AML-193 (cell line): Measurements from ENCODE around the gene PSORS1C1.
"Not testable (repeated sequence)": the region's sequence is repeated elsewhere in the genome, so short reads cannot be mapped to it uniquely, and the experiment has no call there.

Experiments used
- DNase-seq, 2 experiments: peaks; one replicate each; lab custom pipeline; 2025; lab: John Stamatoyannopoulos, UW

PSORS1C1 gene

DNA sequence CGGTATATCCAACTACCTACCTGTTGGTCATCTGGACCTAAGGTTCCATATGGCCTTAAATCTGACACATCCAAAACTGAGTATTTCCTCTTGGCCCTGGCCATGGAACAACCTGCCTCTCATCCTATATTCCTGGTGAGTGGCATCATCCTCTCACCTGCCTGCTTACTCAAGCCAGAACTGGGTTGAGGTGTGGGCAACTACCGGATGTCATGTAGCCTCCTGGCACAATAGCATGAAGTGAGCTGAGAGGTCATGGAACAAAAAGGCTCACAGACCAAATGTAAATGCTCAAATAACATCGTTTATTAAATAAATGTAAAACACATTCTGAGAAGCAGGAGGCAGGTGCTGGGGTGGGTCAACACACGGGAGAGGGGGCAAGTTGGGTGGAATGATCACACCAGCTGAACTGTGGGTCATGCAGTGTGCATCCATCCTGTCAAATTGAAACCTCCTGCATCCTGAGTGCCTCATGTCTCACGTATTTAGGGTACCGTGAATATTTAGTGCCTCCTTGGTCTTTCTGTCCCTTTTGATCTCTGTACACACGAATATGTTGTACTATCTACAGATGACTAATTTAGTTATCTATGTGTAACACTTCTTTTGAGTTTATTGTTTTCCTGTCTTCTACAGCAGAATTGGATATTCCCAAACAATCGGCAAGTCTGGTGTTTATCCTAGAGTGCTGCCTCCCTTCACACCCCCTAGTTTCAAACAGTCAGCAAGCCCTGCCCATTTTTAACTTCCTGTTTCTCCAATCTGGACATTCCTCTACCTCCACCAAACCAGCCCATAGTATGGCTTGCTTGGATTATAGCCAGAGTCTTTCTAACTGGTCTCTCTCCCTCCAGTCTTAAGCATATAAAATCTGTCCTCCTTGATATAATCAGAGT is 63.8 kb downstream of the PSORS1C1 start:
- no peak for DNase-seq

DNA sequence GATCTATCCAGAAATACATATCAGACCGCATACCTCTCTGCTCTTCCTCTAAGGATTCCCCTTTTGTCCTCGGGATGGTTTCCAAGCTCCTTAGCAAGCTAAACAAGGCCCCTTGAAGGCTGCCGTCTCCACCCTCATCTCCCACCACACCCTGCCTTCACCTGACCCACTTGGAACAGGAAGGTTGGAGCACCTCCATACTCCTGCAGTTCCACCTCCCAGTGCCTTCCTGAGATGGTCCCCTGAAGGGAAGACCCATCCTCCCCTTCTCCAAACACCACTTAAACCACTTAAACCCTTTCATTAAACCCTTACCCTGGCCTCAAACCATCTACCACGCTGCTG is 64.4 kb downstream of the PSORS1C1 start:
- no peak for DNase-seq

DNA sequence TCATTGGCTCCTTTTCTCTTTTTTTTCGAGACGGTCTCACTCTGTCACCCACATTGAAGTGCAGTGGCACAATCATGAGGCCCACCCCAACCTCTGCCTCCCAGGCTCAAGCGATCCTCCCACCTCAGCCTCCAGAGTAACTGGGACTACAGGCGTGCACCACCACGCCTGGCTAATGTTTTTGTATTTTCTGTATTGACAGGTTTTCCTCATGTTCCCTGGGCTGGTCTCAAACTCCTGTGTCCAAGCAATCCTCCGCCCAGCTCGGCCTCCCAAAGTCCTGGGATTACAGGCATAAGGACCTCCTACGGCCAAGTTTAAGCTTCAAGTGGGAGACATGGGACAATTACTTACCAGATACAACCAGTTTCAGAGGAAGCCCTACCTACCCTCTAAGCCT is 65.3 kb downstream of the PSORS1C1 start:
- no peak for DNase-seq

DNA sequence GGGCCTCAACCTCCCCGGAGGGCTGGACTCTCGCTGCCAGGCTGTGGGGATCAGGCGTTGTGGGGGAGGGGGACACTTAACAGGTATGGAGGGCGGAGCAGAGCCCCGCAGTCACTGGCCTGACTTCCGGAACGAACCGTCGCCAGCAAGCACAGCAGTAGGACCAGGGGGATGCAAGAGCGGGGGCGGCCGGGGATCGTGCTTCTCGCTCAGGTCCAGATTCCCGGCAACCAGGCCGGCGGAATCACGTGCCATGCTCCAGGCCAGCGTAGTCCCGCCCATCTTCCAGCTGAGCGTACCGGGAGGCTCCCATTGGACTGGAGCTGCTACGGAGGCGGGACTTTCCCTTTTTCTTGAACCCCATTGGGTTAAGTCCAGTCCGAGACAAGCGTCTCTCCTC is 65.9 kb downstream of the PSORS1C1 start:
- DNase-seq, result no peak

- not testable (repeated sequence) for DNase-seq
These were observed 68.7 kb downstream of the PSORS1C1 start for GRCh38 chr6:31183287-31183686.

- not testable (repeated sequence) for DNase-seq
These were observed 69.3 kb downstream of the PSORS1C1 start for GRCh38 chr6:31183859-31184258.

DNA sequence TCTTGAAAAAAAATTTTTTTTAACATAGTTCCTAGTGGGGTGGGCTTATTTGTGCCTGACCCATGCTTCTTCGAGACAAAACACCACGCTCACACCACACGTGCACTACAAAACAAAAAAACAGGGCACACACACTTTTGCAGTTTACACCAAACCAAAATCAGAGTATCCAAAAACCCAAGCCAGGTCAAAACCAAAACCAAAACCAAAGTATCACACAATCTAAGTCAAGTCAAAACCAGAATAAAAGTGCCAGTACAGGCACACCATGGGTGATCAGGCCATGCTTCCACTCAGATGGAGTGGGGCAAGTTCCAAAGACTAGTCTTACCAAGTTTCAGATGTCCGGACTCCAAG is 71.1 kb downstream of the PSORS1C1 start:
- DNase-seq, result not testable (repeated sequence)

- no peak for DNase-seq
These were observed 71.6 kb downstream of the PSORS1C1 start for GRCh38 chr6:31186052-31186734.

DNA sequence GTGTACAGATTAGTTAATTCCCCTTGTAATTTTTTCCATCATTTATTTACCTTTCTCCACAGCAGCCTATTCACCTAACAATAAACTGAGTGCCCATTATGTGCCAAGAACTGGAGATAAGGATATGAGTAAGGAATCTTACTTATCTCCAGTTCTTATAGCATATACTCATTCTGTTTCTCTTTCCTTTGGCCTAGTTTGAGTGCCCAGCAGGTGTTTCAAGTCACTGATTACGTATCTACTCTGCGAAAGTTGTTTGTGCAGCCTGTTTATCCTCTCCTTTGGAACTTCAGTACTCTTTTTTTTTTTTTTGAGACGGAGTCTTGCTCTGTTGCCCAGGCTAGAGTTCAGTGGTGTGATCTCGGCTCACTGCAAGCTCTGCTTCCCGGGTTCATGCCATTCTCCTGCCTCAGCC is 73.2 kb downstream of the PSORS1C1 start:
- no peak for DNase-seq

DNA sequence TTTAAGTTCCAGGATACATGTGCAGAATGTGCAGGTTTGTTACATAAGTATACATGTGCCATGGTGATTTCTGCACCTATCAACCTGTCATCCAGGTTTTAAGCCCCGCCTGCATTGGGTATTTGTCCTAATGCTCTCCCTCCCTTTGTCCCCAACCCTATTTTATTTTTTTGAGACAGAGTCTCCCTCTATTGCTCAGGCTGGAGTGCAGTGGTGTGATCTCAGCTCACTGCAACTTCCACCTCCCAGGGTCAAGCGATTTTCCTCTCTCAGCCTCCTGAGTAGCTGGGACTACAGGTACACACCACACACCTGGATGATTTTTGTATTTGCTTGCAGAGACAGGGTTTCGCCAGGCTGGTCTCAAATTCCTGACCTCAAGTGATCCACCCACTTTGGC is 74.6 kb downstream of the PSORS1C1 start:
- DNase-seq, result not testable (repeated sequence)
